Measurements from ENCODE around the gene TEK. TPM values are rescaled to one million over a fixed set of nuclear protein-coding genes. Genes with fewer than 3 reads are reported as not detected.
"Not testable (repeated sequence)": the region's sequence is repeated elsewhere in the genome, so short reads cannot be mapped to it uniquely, and the experiment has no call there.

The TEK gene
- total RNA-seq, 1 donor from 2014 or later, result not detected

GRCh38 chr9:27205198-27205597 lies 96.2 kb downstream of the TEK start:
- no peak for DNase-seq (ENCODE audit: low read depth)
- TF ChIP-seq, protein P1, sequence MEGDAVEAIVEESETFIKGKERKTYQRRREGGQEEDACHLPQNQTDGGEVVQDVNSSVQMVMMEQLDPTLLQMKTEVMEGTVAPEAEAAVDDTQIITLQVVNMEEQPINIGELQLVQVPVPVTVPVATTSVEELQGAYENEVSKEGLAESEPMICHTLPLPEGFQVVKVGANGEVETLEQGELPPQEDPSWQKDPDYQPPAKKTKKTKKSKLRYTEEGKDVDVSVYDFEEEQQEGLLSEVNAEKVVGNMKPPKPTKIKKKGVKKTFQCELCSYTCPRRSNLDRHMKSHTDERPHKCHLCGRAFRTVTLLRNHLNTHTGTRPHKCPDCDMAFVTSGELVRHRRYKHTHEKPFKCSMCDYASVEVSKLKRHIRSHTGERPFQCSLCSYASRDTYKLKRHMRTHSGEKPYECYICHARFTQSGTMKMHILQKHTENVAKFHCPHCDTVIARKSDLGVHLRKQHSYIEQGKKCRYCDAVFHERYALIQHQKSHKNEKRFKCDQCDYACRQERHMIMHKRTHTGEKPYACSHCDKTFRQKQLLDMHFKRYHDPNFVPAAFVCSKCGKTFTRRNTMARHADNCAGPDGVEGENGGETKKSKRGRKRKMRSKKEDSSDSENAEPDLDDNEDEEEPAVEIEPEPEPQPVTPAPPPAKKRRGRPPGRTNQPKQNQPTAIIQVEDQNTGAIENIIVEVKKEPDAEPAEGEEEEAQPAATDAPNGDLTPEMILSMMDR (conservative IDR thresholded peaks at IDR 0.05; ENCODE audit: low read depth, low read length), result no peak
- H3K4me3 ChIP-seq (ENCODE audit: low read depth, low read length), result no peak overlapping the region

GRCh38 chr9:27206041-27206440 lies 97.0 kb downstream of the TEK start:
- DNase-seq (ENCODE audit: low read depth), result no peak
- TF ChIP-seq, protein P1 (conservative IDR thresholded peaks at IDR 0.05; ENCODE audit: low read depth, low read length), result no peak
- H3K4me3 ChIP-seq (ENCODE audit: low read depth, low read length), result no peak overlapping the region

DNA sequence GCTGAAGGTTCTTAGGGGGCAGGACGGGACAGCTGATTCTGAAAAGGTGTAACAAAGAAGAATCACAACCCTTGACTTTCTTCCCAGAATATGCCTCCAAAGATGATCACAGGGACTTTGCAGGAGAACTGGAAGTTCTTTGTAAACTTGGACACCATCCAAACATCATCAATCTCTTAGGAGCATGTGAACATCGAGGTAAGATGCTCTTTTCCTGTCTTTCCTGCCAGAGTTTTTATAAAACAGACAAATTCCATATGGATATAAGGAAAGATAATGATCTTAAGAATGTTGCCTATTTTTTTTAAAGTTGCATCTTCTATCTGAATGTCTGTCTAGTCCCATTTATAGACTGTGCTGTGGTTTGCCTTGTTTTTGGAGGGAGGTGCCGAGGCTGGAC lies 100.0 kb downstream of the TEK start:
- no peak overlapping the region for H3K4me3 ChIP-seq (ENCODE audit: low read depth, low read length)
- TF ChIP-seq, protein P1 (conservative IDR thresholded peaks at IDR 0.05; ENCODE audit: low read depth, low read length), result no peak
- DNase-seq (ENCODE audit: low read depth), result no peak

DNA sequence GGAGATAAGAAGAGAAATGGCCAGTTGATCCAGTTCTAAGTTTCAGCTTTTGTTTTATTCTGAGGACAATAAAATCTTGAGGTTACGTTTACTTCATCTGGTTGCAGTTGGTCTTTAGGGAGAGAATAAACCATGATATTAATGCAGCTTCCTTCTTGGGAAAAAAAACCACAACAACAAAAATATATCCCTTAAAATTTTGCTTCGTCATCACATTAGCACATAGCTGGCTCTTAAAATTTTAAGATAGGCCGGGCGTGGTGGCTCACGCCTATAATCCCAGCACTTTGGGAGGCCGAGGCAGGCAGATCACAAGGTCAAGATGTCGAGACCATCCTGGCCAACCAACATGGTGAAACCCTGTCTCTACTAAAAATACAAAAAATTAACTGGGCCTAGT lies 101.6 kb downstream of the TEK start:
- no peak overlapping the region for H3K4me3 ChIP-seq (ENCODE audit: low read depth, low read length)
- DNase-seq (ENCODE audit: low read depth), result no peak
- TF ChIP-seq, protein P1 (conservative IDR thresholded peaks at IDR 0.05; ENCODE audit: low read depth, low read length), result no peak

- TF ChIP-seq, protein P1 (conservative IDR thresholded peaks at IDR 0.05; ENCODE audit: low read depth, low read length), result no peak
- no peak for DNase-seq (ENCODE audit: low read depth)
- H3K4me3 ChIP-seq (ENCODE audit: low read depth, low read length), result no peak overlapping the region
Measured at GRCh38 chr9:27212191-27212590, 103.2 kb downstream of the TEK start.

- no peak overlapping the region for H3K4me3 ChIP-seq (ENCODE audit: low read depth, low read length)
- no peak for DNase-seq (ENCODE audit: low read depth)
- TF ChIP-seq, protein P1 (conservative IDR thresholded peaks at IDR 0.05; ENCODE audit: low read depth, low read length), result no peak
Measured at GRCh38 chr9:27212621-27213020, 103.6 kb downstream of the TEK start.

- TF ChIP-seq, protein P1 (conservative IDR thresholded peaks at IDR 0.05; ENCODE audit: low read depth, low read length), result no peak
- H3K4me3 ChIP-seq (ENCODE audit: low read depth, low read length), result no peak overlapping the region
- no peak for DNase-seq (ENCODE audit: low read depth)
Measured at GRCh38 chr9:27227192-27227591, 118.2 kb downstream of the TEK start.

DNA sequence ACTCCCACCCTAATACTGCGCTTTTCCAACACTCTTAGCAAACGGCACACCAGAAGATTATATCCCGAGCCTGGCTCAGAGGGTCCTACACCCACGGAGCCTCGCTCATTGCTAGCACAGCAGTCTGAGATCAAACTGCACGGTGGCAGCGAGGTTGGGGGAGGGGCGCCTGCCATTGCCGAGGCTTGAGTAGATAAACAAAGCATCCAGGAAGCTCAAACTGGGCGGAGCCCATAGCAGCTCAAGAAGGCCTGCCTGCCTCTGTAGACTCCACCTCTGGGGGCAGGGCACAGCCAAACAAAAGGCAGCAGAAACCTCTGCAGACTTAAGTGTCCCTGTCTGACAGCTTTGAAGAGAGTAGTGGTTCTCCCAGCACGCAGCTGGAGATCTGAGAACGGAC lies 130.6 kb downstream of the TEK start:
- DNase-seq (ENCODE audit: low read depth), result not testable (repeated sequence)

More for the DNA sequence above, 130.6 kb downstream of the TEK start:
- not testable (repeated sequence) for H3K4me3 ChIP-seq (ENCODE audit: low read depth, low read length)
